GM19324 (cell line): ENCODE measurements around the gene CLPTM1.
"Not testable (repeated sequence)": the region's sequence is repeated elsewhere in the genome, so short reads cannot be mapped to it uniquely, and the experiment has no call there.

Experiments
- ATAC-seq: cut with Tn5 transposase; IDR thresholded peaks from one replicate; pipeline ENCODE4 v1.9.1; 2021; ENCODE audit warnings: mild to moderate bottlenecking, moderate library complexity; ENCODE audit not compliant: unreplicated experiment, low FRiP score

CLPTM1 gene

GRCh38 chr19:44973982-44974735 is 19.0 kb downstream of the CLPTM1 start:
- ATAC-seq, result no peak

- no peak for ATAC-seq
These were observed 19.7 kb downstream of the CLPTM1 start for GRCh38 chr19:44974857-44975256.

- no peak for ATAC-seq
These were observed 20.3 kb downstream of the CLPTM1 start for GRCh38 chr19:44975444-44975843.

- ATAC-seq, result no peak
These were observed 28.8 kb downstream of the CLPTM1 start for GRCh38 chr19:44984005-44984404.

- no peak for ATAC-seq
These were observed 30.3 kb downstream of the CLPTM1 start for GRCh38 chr19:44985445-44985844.

GRCh38 chr19:44986389-44986788 is 31.2 kb downstream of the CLPTM1 start:
- no peak for ATAC-seq

- no peak for ATAC-seq
These were observed 32.0 kb downstream of the CLPTM1 start for GRCh38 chr19:44987148-44987675.

- no peak for ATAC-seq
These were observed 33.1 kb downstream of the CLPTM1 start for GRCh38 chr19:44988273-44988672.

GRCh38 chr19:44988896-44989556 is 33.8 kb downstream of the CLPTM1 start:
- no peak for ATAC-seq

- ATAC-seq, result no peak
These were observed 35.3 kb downstream of the CLPTM1 start for GRCh38 chr19:44990459-44990858.

- ATAC-seq, result no peak
These were observed 35.8 kb downstream of the CLPTM1 start for GRCh38 chr19:44990966-44991365.

- ATAC-seq, result no peak
These were observed 37.4 kb downstream of the CLPTM1 start for GRCh38 chr19:44992336-44993163.

GRCh38 chr19:44993526-44993925 is 38.3 kb downstream of the CLPTM1 start:
- no peak for ATAC-seq

- no peak for ATAC-seq
These were observed 38.9 kb downstream of the CLPTM1 start for GRCh38 chr19:44993926-44994537.

GRCh38 chr19:44998025-44998424 is 42.8 kb downstream of the CLPTM1 start:
- ATAC-seq, result no peak

GRCh38 chr19:44999131-44999925 is 44.1 kb downstream of the CLPTM1 start:
- ATAC-seq, result not testable (repeated sequence)

GRCh38 chr19:45000665-45001064 is 45.5 kb downstream of the CLPTM1 start:
- not testable (repeated sequence) for ATAC-seq

GRCh38 chr19:45001087-45001739 is 46.0 kb downstream of the CLPTM1 start, which contains the start of gene RELB:
TSS of gene RELB (plus strand) at chr19:45001464. CDS start at chr19:45001580, 116 bp downstream.
- ATAC-seq, result peak; percentile 73

- ATAC-seq, result no peak
These were observed 48.3 kb downstream of the CLPTM1 start for GRCh38 chr19:45003485-45003884.
